ENCODE data around the gene KCNH6.

The KCNH6 gene

GRCh38 chr17:63512896-63513644, 10.1 kb upstream of the KCNH6 start:
- DNase-seq: no peak

- no peak for DNase-seq
Observed at GRCh38 chr17:63514477-63514876, 8.7 kb upstream of the KCNH6 start.

GRCh38 chr17:63514974-63515373, 8.2 kb upstream of the KCNH6 start:
- no peak for DNase-seq

- no peak for DNase-seq
Observed at GRCh38 chr17:63515426-63515825, 7.7 kb upstream of the KCNH6 start.

- DNase-seq: no peak
Observed at GRCh38 chr17:63516910-63517824, 6.0 kb upstream of the KCNH6 start.

GRCh38 chr17:63517825-63518534, 5.2 kb upstream of the KCNH6 start:
- DNase-seq: no peak

- DNase-seq: no peak
Observed at GRCh38 chr17:63519116-63519881, 3.9 kb upstream of the KCNH6 start.

GRCh38 chr17:63519972-63520882, 2.9 kb upstream of the KCNH6 start:
- DNase-seq: no peak

- no peak for DNase-seq
Observed at GRCh38 chr17:63524051-63524450, 893 bp downstream of the KCNH6 start.

GRCh38 chr17:63525190-63525946, 2.2 kb downstream of the KCNH6 start:
- DNase-seq: no peak

- no peak for DNase-seq
Observed at GRCh38 chr17:63526861-63527260, 3.7 kb downstream of the KCNH6 start.

- DNase-seq: no peak
Observed at GRCh38 chr17:63528183-63528582, 5.0 kb downstream of the KCNH6 start.

GRCh38 chr17:63529711-63530556, 6.8 kb downstream of the KCNH6 start:
- DNase-seq: no peak

GRCh38 chr17:63530557-63531021, 7.4 kb downstream of the KCNH6 start:
- no peak for DNase-seq

- no peak for DNase-seq
Observed at GRCh38 chr17:63531022-63531965, 8.1 kb downstream of the KCNH6 start.

- no peak for DNase-seq
Observed at GRCh38 chr17:63533433-63534077, 10.4 kb downstream of the KCNH6 start.

GRCh38 chr17:63534078-63534570, 11.0 kb downstream of the KCNH6 start:
- DNase-seq: no peak
